IMR-90 (cell line): ENCODE results near the gene MMP3.

Experiments
- CTCF ChIP-seq: conservative IDR thresholded peaks from 2 replicates; pipeline ENCODE4 v1.5.1; 2012; ENCODE audit warnings: mild to moderate bottlenecking, low read depth, low read length, improper control_type of control experiment
- MAZ ChIP-seq: IDR thresholded peaks from 2 replicates; pipeline ENCODE4 v1.6.1; 2012; ENCODE audit warnings: low read depth, mild to moderate bottlenecking, low read length, improper control_type of control experiment, moderate library complexity, borderline replicate concordance
- POLR2A ChIP-seq: IDR thresholded peaks from 2 replicates; pipeline ENCODE4 v1.6.1; 2012; ENCODE audit warnings: mild to moderate bottlenecking, low read depth, low read length
- USF2 ChIP-seq: fragments of 150-350 bp; IDR thresholded peaks from 2 replicates; pipeline ENCODE4 v1.6.1; 2017; ENCODE audit warnings: mild to moderate bottlenecking, antibody characterized with exemption, low read length, low read depth

GRCh38 chr11:102788334-102788995 lies 54.9 kb downstream of the MMP3 start:
- TF ChIP-seq POLR2A (no peak), CTCF (no peak), MAZ (no peak), USF2 (no peak)
